GM19372 (cell line): Measurements from ENCODE around the gene CAMTA1.

Source experiments
- ATAC-seq: cut with Tn5 transposase; IDR thresholded peaks from one replicate; pipeline ENCODE4 v1.9.1; 2021; ENCODE audit warnings: mild to moderate bottlenecking, low read depth, moderate library complexity; ENCODE audit not compliant: unreplicated experiment

Gene CAMTA1

DNA sequence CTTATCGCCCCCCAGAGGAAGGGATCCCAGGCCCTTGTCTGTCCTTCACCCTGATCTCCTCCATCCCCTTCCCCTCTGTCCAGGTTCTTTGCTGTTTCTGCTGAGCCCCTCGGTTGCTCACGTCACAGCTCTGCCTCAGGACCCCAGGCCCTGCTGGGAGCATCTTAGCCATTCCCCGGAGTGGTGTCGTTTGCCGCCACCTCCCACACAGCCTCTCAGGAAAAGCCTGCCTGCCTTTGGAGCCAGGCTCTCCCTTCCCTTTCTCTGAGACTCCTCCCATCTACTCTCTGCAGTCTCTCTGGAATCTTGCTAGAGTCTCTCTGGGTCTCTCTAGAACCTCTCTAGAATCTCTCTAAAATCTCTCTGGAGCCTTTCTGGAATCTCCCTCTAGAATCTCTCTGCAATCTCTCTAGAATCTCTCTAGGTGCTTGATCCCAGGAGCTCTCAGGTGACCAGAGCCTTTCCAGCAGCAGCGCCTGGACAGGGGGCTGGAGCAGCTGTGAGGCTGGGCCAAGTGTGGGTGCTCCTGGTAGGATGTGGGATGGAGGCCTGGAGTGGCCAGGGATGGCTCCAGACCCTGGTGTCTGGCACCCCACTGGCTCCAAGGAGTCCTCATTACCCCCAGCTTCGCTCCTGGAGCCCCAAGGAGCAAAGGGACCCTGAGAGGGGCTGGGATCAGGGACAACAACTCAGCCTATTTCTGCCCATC lies 702.7 kb downstream of the CAMTA1 start:
- no peak for ATAC-seq

DNA sequence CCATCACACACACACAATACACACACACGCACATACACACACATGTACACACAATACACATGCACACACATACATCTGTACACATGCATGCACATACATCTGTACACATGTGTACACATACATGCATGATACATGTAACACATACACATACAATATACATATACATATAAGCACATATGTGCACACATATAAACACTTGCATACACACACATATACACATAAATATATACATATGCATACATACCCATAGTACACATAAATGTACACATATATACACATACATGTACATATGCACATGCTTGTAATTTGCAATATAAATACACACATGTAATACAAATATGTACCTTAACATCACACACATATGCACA lies 703.2 kb downstream of the CAMTA1 start:
- ATAC-seq, result no peak

DNA sequence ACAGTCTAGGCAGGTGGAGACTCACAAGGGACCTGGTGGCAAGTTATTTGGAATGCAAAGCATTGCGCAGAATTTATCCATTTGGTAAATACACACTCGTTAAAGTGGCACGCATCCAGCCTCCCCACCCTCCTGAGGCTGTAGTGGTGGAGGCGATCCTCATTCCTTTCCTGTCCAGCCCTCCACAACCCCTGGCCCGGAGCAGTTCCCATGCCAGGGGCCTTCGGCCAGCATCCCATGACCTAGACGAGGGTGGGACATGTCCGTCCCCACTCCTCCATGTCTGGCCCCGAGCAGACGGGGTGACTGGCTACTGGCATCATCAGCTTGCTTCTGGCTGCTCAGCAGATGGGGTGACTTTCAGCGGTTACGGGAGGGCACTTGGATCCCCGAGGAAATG lies 704.3 kb downstream of the CAMTA1 start:
- no peak for ATAC-seq

DNA sequence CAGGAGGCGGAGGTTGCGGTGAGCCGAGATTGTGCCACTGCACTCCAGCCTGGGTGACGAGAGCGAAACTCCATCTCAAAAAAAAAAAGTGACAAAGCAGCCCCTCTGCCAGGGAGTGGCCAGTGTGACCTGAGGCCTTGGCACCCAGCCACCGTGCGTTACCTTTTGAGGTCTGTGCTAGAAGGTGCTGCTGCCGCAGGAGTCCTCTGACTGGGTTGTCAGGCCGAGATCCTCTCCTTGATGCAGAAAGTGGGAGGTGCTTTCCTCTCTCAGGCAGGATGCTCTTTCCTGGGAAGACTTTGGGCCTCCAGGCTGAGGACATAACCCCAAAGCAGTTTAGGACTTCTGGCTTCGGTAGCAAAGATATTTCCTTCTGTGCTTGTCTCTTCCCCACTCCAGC lies 705.3 kb downstream of the CAMTA1 start:
- no peak for ATAC-seq

DNA sequence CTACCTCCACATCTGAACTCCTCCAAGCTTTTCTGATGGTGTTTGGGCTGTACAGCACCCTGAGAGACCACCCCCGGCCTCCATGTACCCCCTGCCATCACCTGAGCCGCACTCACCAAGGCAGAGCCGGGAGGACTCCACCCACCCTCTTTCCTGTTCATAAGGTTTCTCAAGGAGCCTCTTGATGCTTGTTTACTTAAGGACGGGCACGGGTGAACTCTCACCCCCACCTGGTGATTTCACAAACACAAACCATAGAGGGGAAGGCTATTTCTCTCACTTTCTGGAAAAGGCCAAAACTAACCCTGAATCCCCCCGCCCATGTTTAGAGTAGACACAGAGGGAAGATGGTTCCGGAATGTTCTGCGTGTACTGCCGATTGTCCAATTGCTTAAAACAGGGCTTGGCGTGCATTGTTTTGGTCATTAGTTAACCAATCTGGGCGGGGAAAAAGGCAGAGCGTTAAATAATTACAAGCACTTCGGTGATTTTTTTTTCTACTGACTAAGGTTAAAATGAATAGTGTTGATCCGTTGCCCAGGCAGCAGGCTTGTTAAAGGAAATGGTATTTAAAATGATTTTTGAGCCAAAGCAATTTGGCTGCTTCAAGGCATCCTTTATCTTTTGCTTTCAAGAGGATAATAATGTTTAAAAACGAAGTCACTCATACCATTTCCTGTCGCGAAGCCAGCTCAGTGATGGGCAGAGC lies 706.0 kb downstream of the CAMTA1 start:
- ATAC-seq, result no peak

DNA sequence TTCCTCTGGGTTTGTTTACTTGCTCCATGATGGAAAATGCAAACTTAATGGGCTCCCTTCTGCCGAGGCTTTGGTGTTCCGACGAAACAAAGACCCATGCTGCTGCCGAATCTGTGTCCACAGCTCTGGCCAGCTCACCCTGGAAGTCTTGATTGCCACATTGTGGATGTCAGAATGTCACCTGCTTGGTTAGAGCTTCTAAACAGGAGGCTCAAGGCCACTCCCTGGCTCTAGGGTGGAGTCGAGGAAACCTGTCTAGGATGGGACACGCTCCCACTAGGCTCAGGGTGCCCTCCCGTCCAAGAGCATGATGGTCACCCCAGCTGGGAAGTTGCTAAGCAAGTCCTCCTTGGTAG lies 706.5 kb downstream of the CAMTA1 start:
- no peak for ATAC-seq

DNA sequence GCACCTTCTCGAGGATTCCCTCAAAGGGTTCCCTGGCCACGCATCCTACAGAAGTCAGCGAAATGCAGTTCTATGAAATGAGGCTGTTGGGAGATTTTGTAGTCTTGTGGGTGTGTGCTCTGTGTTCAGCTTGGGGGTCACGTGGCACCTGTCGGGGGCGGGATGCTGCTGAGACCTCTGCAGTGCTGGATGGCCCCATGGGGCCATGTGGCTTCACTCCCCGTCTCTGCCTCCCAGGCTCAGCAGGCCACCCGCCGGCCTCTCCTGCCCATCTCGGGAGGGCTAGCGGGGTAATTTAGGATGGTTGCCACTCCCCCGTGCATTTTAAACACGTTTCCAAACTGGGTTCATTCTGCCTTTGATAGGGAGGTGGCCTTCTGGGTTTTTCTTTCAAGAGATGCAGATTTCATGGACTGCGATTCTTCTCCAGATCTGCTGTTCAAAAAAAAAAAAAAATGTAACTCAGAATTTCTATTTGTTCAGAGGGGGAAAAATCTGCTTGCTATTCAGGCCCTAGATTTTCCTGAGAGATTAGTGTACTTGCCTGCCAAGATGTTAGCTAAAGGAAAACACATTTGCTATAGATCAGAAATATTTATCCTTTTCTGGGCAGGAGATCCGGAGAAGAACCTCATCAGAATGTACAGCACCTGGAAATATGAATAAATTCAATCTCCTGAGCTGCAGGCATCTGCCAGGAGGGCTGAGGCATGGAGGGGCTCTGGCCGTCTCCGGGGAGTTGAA lies 708.6 kb downstream of the CAMTA1 start:
- no peak for ATAC-seq

DNA sequence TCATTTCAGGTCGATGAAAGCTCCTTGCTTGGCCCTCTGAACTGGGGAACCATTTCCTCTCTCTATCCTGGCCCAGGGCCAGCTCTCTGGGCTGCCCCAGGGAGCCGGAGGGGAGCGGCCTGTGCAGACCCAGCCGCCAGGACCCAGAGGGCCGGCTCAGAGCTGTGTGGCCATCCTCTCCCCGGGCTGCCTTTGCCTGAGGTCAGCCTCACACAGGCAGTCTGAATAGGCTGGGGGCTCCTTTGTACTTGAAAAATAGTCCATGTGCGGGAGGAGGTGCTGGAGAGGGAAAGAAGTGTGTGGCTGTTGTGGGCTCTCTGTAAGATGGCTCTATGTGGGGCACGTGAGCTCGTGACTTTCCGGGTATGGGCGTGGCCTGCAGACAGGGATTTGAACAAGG lies 710.7 kb downstream of the CAMTA1 start:
- ATAC-seq, result no peak

DNA sequence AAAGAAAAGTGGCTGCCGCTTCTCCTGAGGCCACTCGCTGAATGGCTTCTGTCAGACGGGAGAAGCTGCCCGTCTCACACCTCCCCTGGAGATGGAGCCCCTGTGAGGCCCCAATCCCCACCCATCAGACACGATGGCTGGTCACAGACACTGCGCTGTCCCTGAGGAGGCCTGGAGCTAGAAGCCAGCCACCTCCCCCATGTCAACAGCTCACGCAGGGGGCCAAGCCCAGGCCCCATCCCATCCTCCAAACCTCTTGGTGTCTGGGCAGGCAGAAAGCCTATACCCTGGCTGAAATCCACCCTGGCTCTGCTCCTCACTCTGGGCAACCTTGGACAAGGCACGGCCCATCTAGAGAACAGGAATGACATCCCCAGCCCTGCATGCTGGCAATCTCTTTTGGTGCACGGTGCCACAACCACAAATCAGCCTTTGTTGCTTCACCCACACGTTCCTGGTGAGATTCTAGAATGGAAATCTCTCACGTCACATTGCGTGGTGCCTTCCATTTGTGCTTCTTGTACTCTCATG lies 711.9 kb downstream of the CAMTA1 start:
- ATAC-seq, result no peak

DNA sequence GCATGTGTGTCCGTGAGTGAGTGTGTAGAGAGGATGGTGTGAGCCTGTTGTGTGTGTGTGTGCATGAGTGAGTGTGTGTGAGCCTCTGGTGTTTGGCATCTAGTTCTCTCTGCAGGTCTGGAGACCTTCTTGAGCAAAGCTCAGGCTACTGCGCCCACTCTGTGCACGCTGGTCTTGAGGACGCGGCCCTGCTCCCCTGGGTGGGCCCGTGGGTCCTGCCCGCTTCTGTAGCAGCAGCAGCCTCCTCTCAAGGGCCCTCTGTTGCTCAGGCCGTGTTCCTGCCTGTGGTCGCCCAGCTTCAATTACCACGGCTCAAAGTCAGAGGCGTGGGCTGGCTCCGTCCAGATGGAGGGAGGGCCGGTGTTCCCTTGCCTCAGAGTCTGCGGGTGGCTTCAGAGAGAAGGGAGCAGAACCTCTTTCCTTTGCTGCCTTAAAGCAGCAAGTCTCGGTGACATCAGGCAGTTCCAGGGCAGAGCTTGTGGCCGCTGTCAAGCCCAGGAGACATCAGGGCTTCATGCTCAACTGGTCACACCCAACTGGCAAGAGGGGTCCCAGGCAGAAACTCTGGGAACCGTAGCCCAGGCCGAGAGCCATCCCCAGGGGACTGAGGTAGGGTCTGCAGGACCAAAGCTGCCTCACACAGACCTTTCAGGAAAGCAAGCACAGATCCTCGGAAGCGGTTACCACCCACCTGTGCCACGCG lies 715.3 kb downstream of the CAMTA1 start:
- ATAC-seq, result no peak

DNA sequence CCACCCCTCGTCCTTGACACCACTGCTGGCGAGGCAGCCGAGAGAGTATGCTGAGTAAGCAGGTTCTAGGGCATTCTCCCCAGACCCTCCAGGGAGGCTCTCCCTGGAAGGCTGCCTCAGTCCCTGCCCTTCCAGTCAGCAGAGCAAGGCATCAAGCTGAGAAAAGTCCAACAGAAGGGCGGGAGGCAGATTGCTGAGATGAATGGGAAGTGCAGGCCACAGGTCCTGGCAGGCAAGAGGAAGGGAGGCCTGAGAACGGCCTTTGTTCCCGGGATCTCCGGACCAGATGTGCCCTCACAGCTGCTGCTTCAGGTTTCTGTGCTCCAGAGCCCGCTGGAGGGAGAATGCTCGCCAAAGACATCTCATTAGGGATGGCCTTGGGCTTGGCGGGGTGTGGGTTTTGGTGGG lies 715.8 kb downstream of the CAMTA1 start:
- ATAC-seq, result no peak

DNA sequence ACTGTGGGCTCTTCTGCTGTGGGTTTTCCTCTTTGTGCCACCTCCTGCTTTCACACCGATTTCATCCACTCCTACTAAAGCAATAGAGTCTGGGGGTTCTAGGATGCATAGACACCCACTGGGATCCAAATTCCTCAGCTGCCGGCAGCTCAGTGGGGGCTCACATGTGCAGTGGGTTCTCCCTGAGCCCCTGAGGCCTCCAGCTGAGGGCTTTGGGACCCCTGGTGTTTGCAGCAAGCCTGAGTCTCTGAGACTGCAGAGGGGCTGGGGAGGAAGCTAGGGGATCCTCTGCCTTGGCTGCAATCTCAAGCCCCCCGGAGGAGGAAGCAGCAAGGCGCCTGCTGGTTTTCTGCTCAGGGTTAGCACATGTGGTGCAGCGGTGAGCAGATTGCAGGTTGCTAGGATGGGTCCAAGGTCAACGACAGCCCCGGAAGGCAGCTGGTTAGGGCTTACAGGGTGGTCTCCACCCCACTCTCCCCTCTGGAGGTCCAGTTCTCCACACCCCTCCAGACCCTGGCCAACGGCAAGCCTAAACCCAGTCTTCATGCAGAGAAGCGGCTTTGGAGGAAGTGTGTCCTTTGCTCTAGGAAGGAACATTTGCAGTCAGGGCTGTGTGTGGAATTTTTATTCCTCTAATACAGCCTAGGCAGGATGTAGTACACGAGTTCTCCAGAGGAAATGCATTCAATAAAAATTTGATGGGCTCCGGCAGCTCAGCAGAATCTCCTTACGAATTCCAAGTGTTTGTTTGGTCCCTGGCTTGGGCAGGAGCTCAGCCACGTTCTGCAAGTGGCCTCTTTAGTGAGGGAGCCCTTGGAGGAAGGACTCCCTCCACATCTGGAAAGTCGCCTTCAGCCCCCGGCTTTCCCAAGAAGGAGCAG lies 716.7 kb downstream of the CAMTA1 start:
- no peak for ATAC-seq

DNA sequence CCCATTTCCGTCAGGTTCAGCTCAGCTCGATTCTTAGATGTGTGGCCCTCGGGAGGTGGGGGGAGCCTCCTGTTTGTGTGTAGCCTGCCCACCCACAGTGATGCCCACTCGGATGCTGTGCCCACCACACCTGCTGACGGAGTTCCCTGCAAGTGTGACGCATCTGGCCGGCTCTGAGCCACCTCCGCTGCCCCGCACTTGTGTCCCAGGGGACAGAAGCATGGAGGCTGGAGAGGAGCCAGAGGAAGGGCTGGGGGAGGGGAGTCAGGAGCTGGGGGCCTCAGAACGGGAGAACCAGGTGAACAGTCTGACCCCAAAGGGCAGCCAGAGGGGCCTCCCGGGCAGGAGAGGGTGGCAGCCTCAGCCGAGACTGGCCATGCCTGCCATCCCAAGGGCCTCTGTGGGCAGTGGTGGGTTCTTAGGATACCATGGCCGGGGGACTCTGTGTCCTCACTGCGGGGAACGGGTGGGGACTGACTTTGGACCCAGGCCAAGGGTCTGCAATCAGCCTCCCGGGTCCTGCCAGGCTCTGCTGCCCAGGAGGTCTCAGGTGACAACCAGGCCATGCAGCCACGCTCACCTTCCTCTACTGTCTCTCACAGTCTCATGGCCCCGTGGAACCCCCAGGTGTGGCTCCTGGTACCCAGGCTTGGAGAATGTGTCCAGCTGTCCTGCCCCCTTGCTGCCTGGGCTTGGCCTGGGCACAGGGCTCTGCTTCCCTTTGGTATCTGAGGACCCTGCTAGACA lies 718.6 kb downstream of the CAMTA1 start:
- no peak for ATAC-seq

DNA sequence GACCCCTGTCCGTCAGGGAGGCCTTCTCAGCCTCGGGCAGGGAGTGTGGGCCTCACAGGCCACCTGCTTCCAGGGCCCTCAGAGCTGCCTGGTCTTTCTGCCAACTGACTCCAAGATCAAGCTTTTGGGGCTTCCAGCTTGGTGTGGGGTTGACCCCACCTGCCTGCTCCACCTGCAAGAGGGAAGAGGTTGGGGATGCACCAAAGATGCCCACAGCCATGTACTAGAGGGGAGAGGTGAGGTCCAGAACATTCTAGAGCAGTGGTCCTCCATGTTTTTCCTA lies 719.1 kb downstream of the CAMTA1 start:
- ATAC-seq, result no peak

DNA sequence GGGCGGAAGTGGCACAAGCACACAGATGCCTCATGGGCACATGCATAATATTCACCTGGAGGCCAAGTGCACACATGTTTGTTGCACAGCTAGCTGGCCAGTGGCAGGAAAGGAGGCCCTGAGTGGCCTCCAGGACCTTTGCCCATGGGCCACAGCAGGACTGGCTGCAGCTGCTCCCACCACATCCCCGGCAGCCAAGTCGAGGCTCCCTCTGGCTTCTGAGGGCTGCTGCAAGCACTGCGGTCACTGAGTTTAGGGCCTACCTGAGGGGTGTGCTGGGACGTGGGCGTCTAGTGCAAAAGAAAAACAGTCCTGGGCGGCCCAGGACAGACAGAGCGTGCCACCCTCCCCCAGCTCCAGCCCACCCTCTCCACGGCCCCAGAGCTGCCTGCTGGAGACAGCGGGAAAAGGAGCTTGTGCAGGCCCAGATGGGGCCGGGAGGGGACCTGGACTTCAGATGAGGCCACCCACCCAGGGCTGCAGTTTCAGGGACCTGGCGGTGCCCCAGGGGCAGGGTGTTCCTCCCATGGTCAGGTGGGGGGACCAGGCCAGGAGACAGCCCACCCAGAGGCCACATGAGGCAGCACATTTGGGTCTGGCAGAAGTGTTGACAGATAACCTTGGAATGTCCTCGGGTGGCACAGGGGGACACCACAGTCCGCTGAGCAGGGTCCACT lies 720.0 kb downstream of the CAMTA1 start:
- no peak for ATAC-seq

DNA sequence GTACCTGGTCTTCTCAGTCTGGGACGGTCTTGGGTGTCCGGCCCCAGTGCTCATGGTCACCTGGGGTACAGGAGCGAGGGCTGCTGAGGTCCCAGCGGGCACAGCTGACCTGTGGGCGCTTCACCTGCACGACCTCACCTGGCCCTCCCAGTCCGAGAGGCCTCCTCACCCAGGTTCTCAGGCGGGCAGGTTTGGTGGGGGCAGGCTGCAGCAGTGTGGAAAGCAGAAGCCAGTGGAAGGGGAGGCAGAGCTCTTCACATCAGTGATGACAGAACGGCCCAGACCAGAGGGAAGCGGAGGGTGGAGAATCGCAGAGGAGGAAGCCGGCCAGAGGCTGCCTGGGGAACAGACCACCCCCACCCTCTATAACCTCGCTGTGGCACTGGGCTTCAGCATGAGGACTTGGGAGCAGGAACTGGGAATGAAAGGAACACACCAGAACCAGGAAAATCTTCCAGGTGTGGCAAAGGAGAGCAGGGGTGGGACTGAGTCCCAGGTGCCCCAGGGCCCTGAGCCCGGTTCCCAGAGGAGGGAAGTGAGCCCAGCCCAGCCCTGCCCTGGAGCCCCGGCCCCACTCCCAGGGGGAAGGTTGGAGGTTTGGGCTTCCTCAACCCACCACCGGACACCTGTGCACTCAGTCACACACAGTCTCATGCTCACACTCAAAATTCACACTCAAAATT lies 720.7 kb downstream of the CAMTA1 start:
- ATAC-seq, result no peak

DNA sequence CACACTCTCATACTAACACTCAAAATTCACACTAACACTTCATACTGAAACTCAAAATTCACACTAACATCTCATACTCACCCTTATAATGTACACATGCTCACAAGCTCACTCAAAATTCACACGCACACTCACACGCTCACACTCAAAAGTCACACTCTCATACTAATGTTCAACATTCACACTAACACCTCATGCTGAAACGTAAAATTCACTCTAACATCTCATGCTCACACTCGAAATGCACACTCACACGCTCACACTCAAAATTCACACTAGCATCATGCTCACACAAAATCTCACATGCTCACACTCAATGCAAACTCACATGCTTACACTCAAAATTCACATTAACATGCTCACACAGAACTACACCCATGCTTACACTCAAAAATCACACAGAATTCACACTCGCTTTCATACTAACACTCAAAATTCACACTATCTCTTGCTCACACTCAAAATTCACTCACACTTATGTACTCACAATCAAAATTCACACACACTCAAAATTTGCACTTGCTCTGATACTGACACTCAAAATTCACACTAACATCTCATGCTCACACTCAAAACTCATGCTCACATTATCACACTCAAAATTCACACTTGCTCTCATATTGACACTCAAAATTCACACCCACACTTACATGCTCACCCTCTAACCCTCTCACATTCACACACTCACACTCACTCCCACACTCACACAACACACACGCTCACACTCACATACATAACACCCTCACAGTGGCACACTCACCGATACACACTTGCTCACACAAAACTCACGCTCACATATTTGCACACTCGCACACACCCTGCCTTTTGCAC lies 721.4 kb downstream of the CAMTA1 start:
- no peak for ATAC-seq
